ENCODE data around the gene SLC66A2. TPM values are rescaled to one million over a fixed set of nuclear protein-coding genes. Genes with fewer than 3 reads are reported as not detected.

SLC66A2 gene
- total and polyA plus RNA-seq, 8 donors, result 19.6 to 36.1 (median 22.6) TPM

GRCh38 chr18:79927607-79928562, 23.6 kb downstream of the SLC66A2 start:
- H3K27me3 ChIP-seq, result no peaks in the 10 kb centered on the region
- peaks cover 7 to 18% (median 15%) of the 10 kb centered on the region in 3 donors for H3K4me1 ChIP-seq
- H3K27ac ChIP-seq, result no peak overlapping the region
- FAIRE-seq, result no peak
- 86 to 90% methylated on average over 25 of the region's 25 CpGs for WGBS, 2 donors
- intact Hi-C loops (cut with DNase I), result no loop called here
- peaks cover 0 to 4% (median 0%) of the 10 kb centered on the region in 4 donors for H3K9me3 ChIP-seq
- no peak overlapping the region for H3K4me3 ChIP-seq
- ATAC-seq, result no peak
- peaks cover 0 to 5% (median 0%) of the 10 kb centered on the region in 3 donors for H3K36me3 ChIP-seq
- TF ChIP-seq CTCF (IDR thresholded peaks at IDR 0.05), result no peak
- peak in 4 of 6 donors; percentile 4 to 73 (median 32) for DNase-seq

GRCh38 chr18:79926715-79927606, 24.5 kb downstream of the SLC66A2 start:
- ATAC-seq (peak in 2 of 4 donors; percentile 13 to 59), DNase-seq (peak in 5 of 6 donors; percentile 45 to 80 (median 56)), FAIRE-seq (no peak)
- Histone ChIP-seq H3K27me3 (no peaks in the 10 kb centered on the region), H3K36me3 (peaks cover 0 to 5% (median 0%) of the 10 kb centered on the region in 3 donors), H3K27ac (no peak overlapping the region), H3K4me3 (no peak overlapping the region), H3K4me1 (peaks cover 7 to 18% (median 15%) of the 10 kb centered on the region in 3 donors), H3K9me3 (peaks cover 0 to 4% (median 0%) of the 10 kb centered on the region in 4 donors)
- WGBS, 2 donors, result 63 to 65% methylated on average over 21 of the region's 21 CpGs
- intact Hi-C loops (cut with DNase I), result no loop called here
- no peak for TF ChIP-seq CTCF (IDR thresholded peaks at IDR 0.05)

- Histone ChIP-seq H3K4me3 (no peak overlapping the region), H3K36me3 (peaks cover 0 to 5% (median 0%) of the 10 kb centered on the region in 3 donors), H3K9me3 (peaks cover 0 to 4% (median 0%) of the 10 kb centered on the region in 4 donors), H3K4me1 (peaks cover 7 to 18% (median 15%) of the 10 kb centered on the region in 3 donors), H3K27ac (no peak overlapping the region), H3K27me3 (no peaks in the 10 kb centered on the region)
- no peak for TF ChIP-seq CTCF (IDR thresholded peaks at IDR 0.05)
- DNase-seq, result peak in 3 of 6 donors; percentile 2 to 35 (median 34)
- intact Hi-C loops (cut with DNase I), result no loop called here
- FAIRE-seq, result no peak
- WGBS, 2 donors, result 92 to 95% methylated on average over 11 of the region's 11 CpGs
- ATAC-seq, result no peak
Observed at GRCh38 chr18:79926306-79926705, 25.1 kb downstream of the SLC66A2 start.

GRCh38 chr18:79924814-79925731, 26.4 kb downstream of the SLC66A2 start:
- peak overlapping the region; percentile 51 to 73 (median 60) for H3K27ac ChIP-seq
- peaks cover 7 to 18% (median 15%) of the 10 kb centered on the region in 3 donors for H3K4me1 ChIP-seq
- H3K9me3 ChIP-seq, result peaks cover 0 to under 1% (median 0%) of the 10 kb centered on the region in 4 donors
- TF ChIP-seq CTCF (IDR thresholded peaks at IDR 0.05), result no peak
- H3K4me3 ChIP-seq, result peak overlapping the region in 2 of 4 donors; percentile 2 to 13
- DNase-seq, result peak; percentile 75 to 89 (median 87)
- ATAC-seq, result peak; percentile 92 to 96 (median 92)
- no peak for FAIRE-seq
- H3K36me3 ChIP-seq, result no peaks in the 10 kb centered on the region
- 23 to 24% methylated on average over 25 of the region's 25 CpGs for WGBS, 2 donors
- intact Hi-C loops (cut with DNase I), result no loop called here
- H3K27me3 ChIP-seq, result no peaks in the 10 kb centered on the region

Data from pancreas (tissue), 10 donors.